OCI-M1 (cell line): ENCODE measurements around the gene RIT1.

ENCODE experiments used
- DNase-seq: peaks from one replicate; lab custom pipeline; 2025; lab: John Stamatoyannopoulos, UW

RIT1 gene

GRCh38 chr1:155890251-155890650, 20.9 kb downstream of the RIT1 start:
- DNase-seq = no peak

- DNase-seq = no peak
Measured at GRCh38 chr1:155889566-155889965, 21.6 kb downstream of the RIT1 start.

GRCh38 chr1:155888481-155888880, 22.7 kb downstream of the RIT1 start:
- no peak for DNase-seq

GRCh38 chr1:155884982-155885381, 26.2 kb downstream of the RIT1 start:
- DNase-seq = no peak

- peak; percentile 55 for DNase-seq
Measured at GRCh38 chr1:155884031-155884960, 26.9 kb downstream of the RIT1 start.

GRCh38 chr1:155882766-155883165, 28.4 kb downstream of the RIT1 start:
- no peak for DNase-seq

GRCh38 chr1:155882235-155882634, 28.9 kb downstream of the RIT1 start:
- DNase-seq = no peak

GRCh38 chr1:155880950-155881349, 30.2 kb downstream of the RIT1 start:
- DNase-seq = no peak

GRCh38 chr1:155880251-155880650, 30.9 kb downstream of the RIT1 start:
- no peak for DNase-seq

GRCh38 chr1:155877945-155878344, 33.2 kb downstream of the RIT1 start:
- DNase-seq = no peak

GRCh38 chr1:155873860-155874259, 37.3 kb downstream of the RIT1 start:
- DNase-seq = no peak

- DNase-seq = no peak
Measured at GRCh38 chr1:155872527-155872926, 38.6 kb downstream of the RIT1 start.

GRCh38 chr1:155871390-155871789, 39.8 kb downstream of the RIT1 start:
- DNase-seq = no peak

- no peak for DNase-seq
Measured at GRCh38 chr1:155867766-155868165, 43.4 kb downstream of the RIT1 start.

GRCh38 chr1:155864393-155864792, 46.8 kb downstream of the RIT1 start:
- no peak for DNase-seq

GRCh38 chr1:155861896-155862295, 49.3 kb downstream of the RIT1 start:
- no peak for DNase-seq

- DNase-seq = no peak
Measured at GRCh38 chr1:155860970-155861510, 50.1 kb downstream of the RIT1 start.

- peak; percentile 94 for DNase-seq
Measured at GRCh38 chr1:155859881-155860871, 51.0 kb downstream of the RIT1 start.

- peak; percentile 99 for DNase-seq
Measured at GRCh38 chr1:155859234-155859829, 51.8 kb downstream of the RIT1 start, which contains the start of gene SYT11. SYT11 (plus strand) TSS chr1:155859567; CDS start chr1:155859762, 195 bp downstream.

- DNase-seq = no peak
Measured at GRCh38 chr1:155858800-155859233, 52.3 kb downstream of the RIT1 start.
